OCI-LY3 (cell line): Measurements from ENCODE around the gene ADARB2.

ENCODE experiments used
- H2AFZ ChIP-seq: fragments of 200-600, 300-600 bp; shearing (Covaris generic); 2 replicates; pipeline ENCODE4 v1.6.0; 2014; ENCODE audit warnings: antibody characterized with exemption, low read depth, low read length
- H3K27ac ChIP-seq: fragments of 200-600, 300-600 bp; sonication (generic); 2 replicates; pipeline ENCODE4 v1.5.1; 2014; ENCODE audit warnings: mild to moderate bottlenecking, low read length, moderate library complexity, mixed read lengths
- H3K27me3 ChIP-seq: fragments of 200-600, 300-600 bp; sonication (generic); 2 replicates; pipeline ENCODE4 v1.6.1; 2014; ENCODE audit warnings: low read depth, low read length, mixed read lengths
- H3K36me3 ChIP-seq: fragments of 200-600, 300-600 bp; sonication (generic); replicated peaks from 2 replicates; pipeline ENCODE3; 2014; ENCODE audit warnings: low read depth, low read length, mixed read lengths
- H3K4me1 ChIP-seq: fragments of 300-600, 200-600 bp; sonication (generic); 2 replicates; pipeline ENCODE4 v1.6.1; 2014; ENCODE audit warnings: low read length, mixed read lengths
- H3K4me2 ChIP-seq: fragments of 200-600, 300-600 bp; sonication (generic); 2 replicates; pipeline ENCODE4 v1.6.1; 2014; ENCODE audit warnings: low read length, mixed read lengths
- H3K4me3 ChIP-seq: fragments of 300-600, 200-600 bp; sonication (generic); 2 replicates; pipeline ENCODE4 v1.5.1; 2014; ENCODE audit warnings: antibody characterized with exemption, mild to moderate bottlenecking, low read length, moderate library complexity
- H3K79me2 ChIP-seq: fragments of 300-600, 200-600 bp; shearing (Covaris generic); 2 replicates; pipeline ENCODE4 v1.6.1; 2014; ENCODE audit warnings: mild to moderate bottlenecking, low read length, mixed read lengths
- H3K9ac ChIP-seq: fragments of 300-600, 200-600 bp; shearing (Covaris generic); 2 replicates; pipeline ENCODE4 v1.6.0; 2014; ENCODE audit warnings: mild to moderate bottlenecking, low read length, moderate library complexity
- H3K9me3 ChIP-seq: fragments of 200-600, 300-600 bp; shearing (Covaris generic); 2 replicates; pipeline ENCODE4 v1.6.1; 2014; ENCODE audit warnings: low read length, mixed read lengths; ENCODE audit not compliant: insufficient read depth
- H4K20me1 ChIP-seq: fragments of 200-600, 300-600 bp; sonication (generic); 2 replicates; pipeline ENCODE4 v1.6.1; 2016; ENCODE audit warnings: low read length, mixed read lengths; ENCODE audit not compliant: insufficient read depth
- CTCF ChIP-seq: fragments of 200-600, 300-600 bp; sonication (generic); IDR thresholded peaks from 2 replicates; pipeline ENCODE4 v1.5.1; 2014; ENCODE audit warnings: antibody characterized with exemption, low read length, low read depth
- EZH2phosphoT487 ChIP-seq: fragments of 200-600 bp; shearing (Covaris generic); IDR thresholded peaks from 2 replicates; pipeline ENCODE4 v1.6.1; 2018; ENCODE audit warnings: antibody characterized with exemption, mixed run types, low read depth

The ADARB2 gene

GRCh38 chr10:1534820-1535219, 202.5 kb downstream of the ADARB2 start:
- H3K27ac ChIP-seq = no peak overlapping the region
- H3K36me3 ChIP-seq = no peaks in the 10 kb centered on the region
- no peaks in the 10 kb centered on the region for H3K4me1 ChIP-seq
- H3K9ac ChIP-seq = no peak overlapping the region
- H3K4me2 ChIP-seq = no peak overlapping the region
- TF ChIP-seq CTCF (no peak), EZH2phosphoT487 (no peak)
- H3K79me2 ChIP-seq = no peaks in the 10 kb centered on the region
- H4K20me1 ChIP-seq = no peaks in the 10 kb centered on the region
- no peaks in the 10 kb centered on the region for H3K27me3 ChIP-seq
- H3K4me3 ChIP-seq = no peak overlapping the region
- no peak overlapping the region for H2AFZ ChIP-seq
- no peaks in the 10 kb centered on the region for H3K9me3 ChIP-seq

- Histone ChIP-seq H3K9me3 (no peaks in the 10 kb centered on the region), H3K27ac (no peak overlapping the region)
These were observed 204.7 kb downstream of the ADARB2 start for GRCh38 chr10:1532636-1533035.

GRCh38 chr10:1531883-1532597, 205.3 kb downstream of the ADARB2 start:
- no peak overlapping the region for H3K4me2 ChIP-seq
- no peaks in the 10 kb centered on the region for H3K79me2 ChIP-seq
- H3K27me3 ChIP-seq = no peaks in the 10 kb centered on the region
- H3K9ac ChIP-seq = no peak overlapping the region
- H3K9me3 ChIP-seq = no peaks in the 10 kb centered on the region
- H3K27ac ChIP-seq = no peak overlapping the region
- no peaks in the 10 kb centered on the region for H4K20me1 ChIP-seq
- H3K36me3 ChIP-seq = no peaks in the 10 kb centered on the region
- no peaks in the 10 kb centered on the region for H3K4me1 ChIP-seq
- TF ChIP-seq EZH2phosphoT487 = no peak
- TF ChIP-seq CTCF = no peak
- H3K4me3 ChIP-seq = no peak overlapping the region
- no peak overlapping the region for H2AFZ ChIP-seq

More at GRCh38 chr10:1532636-1533035, 204.7 kb downstream of the ADARB2 start:
- no peaks in the 10 kb centered on the region for H4K20me1 ChIP-seq
- H3K4me1 ChIP-seq = no peaks in the 10 kb centered on the region
- H3K9ac ChIP-seq = no peak overlapping the region
- H3K79me2 ChIP-seq = no peaks in the 10 kb centered on the region
- no peaks in the 10 kb centered on the region for H3K36me3 ChIP-seq
- H3K27me3 ChIP-seq = no peaks in the 10 kb centered on the region
- no peak overlapping the region for H3K4me3 ChIP-seq
- TF ChIP-seq EZH2phosphoT487 = no peak
- TF ChIP-seq CTCF = no peak
- no peak overlapping the region for H2AFZ ChIP-seq
- H3K4me2 ChIP-seq = no peak overlapping the region

- H2AFZ ChIP-seq = no peak overlapping the region
- no peak overlapping the region for H3K4me2 ChIP-seq
- no peaks in the 10 kb centered on the region for H3K9me3 ChIP-seq
- no peaks in the 10 kb centered on the region for H3K4me1 ChIP-seq
- H3K79me2 ChIP-seq = no peaks in the 10 kb centered on the region
- no peak overlapping the region for H3K4me3 ChIP-seq
- H3K27me3 ChIP-seq = no peaks in the 10 kb centered on the region
- no peak overlapping the region for H3K9ac ChIP-seq
- TF ChIP-seq CTCF (no peak), EZH2phosphoT487 (no peak)
- no peaks in the 10 kb centered on the region for H3K36me3 ChIP-seq
- no peak overlapping the region for H3K27ac ChIP-seq
- no peaks in the 10 kb centered on the region for H4K20me1 ChIP-seq
These were observed 206.3 kb downstream of the ADARB2 start for GRCh38 chr10:1530871-1531517.
